Neural progenitor cell (in vitro differentiated cells): Measurements from ENCODE around the gene TUBB2B. TPM values are rescaled to one million over a fixed set of nuclear protein-coding genes. Genes with fewer than 3 reads are reported as not detected.

ENCODE experiments used
- DNase-seq: peaks from one replicate; pipeline ENCODE4 v3.0.0-alpha.2; 2016; ENCODE audit warnings: low spot score
- H2AFZ ChIP-seq: fragments of 200-600 bp; sonication (generic); replicated peaks from 2 replicates; pipeline ENCODE4 v1.6.1; 2016; ENCODE audit warnings: antibody characterized with exemption
- H3F3A ChIP-seq: fragments of 200-600 bp; sonication (generic); 2 replicates; pipeline ENCODE4 v1.6.1; 2016; ENCODE audit warnings: antibody characterized with exemption, low read depth
- H3K27ac ChIP-seq: fragments of 200-600 bp; sonication (generic); 2 replicates; pipeline ENCODE4 v1.5.1; 2016; ENCODE audit warnings: mild to moderate bottlenecking
- H3K27me3 ChIP-seq: fragments of 200-600 bp; sonication (generic); 2 replicates; pipeline ENCODE4 v1.6.1; 2016; ENCODE audit warnings: mild to moderate bottlenecking, moderate library complexity
- H3K36me3 ChIP-seq: fragments of 200-600 bp; sonication (generic); 2 replicates; pipeline ENCODE4 v1.5.1; 2016
- H3K4me1 ChIP-seq: fragments of 200-600 bp; sonication (generic); 2 replicates; pipeline ENCODE4 v1.6.1; 2016; ENCODE audit warnings: mixed run types
- H3K4me2 ChIP-seq: fragments of 200-600 bp; sonication (generic); 2 replicates; pipeline ENCODE4 v1.6.1; 2016
- H3K4me3 ChIP-seq: fragments of 200-600 bp; sonication (generic); 2 replicates; pipeline ENCODE4 v1.5.1; 2016
- H3K79me2 ChIP-seq: fragments of 200-600 bp; sonication (generic); 2 replicates; pipeline ENCODE4 v1.6.1; 2016; ENCODE audit warnings: low read depth
- H3K9ac ChIP-seq: fragments of 200-600 bp; sonication (generic); 2 replicates; pipeline ENCODE4 v1.6.1; 2016
- H3K9me3 ChIP-seq: fragments of 200-600 bp; sonication (generic); 2 replicates; pipeline ENCODE4 v1.5.1; 2016; ENCODE audit warnings: low read depth
- H4K20me1 ChIP-seq: fragments of 200-600 bp; sonication (generic); 2 replicates; pipeline ENCODE4 v1.6.1; 2016; ENCODE audit warnings: low read depth
- H3K27ac Mint-ChIP-seq: 3 replicates; pipeline ENCODE4 v1.8.0; 2021; ENCODE audit warnings: mixed read lengths
- H3K27me3 Mint-ChIP-seq: 2 replicates; pipeline ENCODE4 v1.8.0; 2022; ENCODE audit warnings: low read depth, mild to moderate bottlenecking, inconsistent platforms, moderate library complexity, mixed read lengths; ENCODE audit not compliant: insufficient read depth
- H3K36me3 Mint-ChIP-seq: 3 replicates; pipeline ENCODE4 v1.8.0; 2021; ENCODE audit warnings: mixed read lengths
- H3K4me1 Mint-ChIP-seq: 3 replicates; pipeline ENCODE4 v1.8.0; 2021; ENCODE audit warnings: mixed read lengths
- H3K4me3 Mint-ChIP-seq: 3 replicates; pipeline ENCODE4 v1.8.0; 2021; ENCODE audit warnings: mild to moderate bottlenecking, moderate library complexity, mixed read lengths
- H3K9me3 Mint-ChIP-seq: 3 replicates; pipeline ENCODE4 v1.8.0; 2020; ENCODE audit warnings: mixed read lengths
- CTCF ChIP-seq: fragments of 200-600 bp; sonication (generic); IDR thresholded peaks from 2 replicates; pipeline ENCODE4 v1.5.1; 2017; ENCODE audit warnings: antibody characterized with exemption, mild to moderate bottlenecking
- EZH2 ChIP-seq: fragments of 200-600 bp; sonication (generic); IDR thresholded peaks from 2 replicates; pipeline ENCODE4 v1.6.1; 2017; ENCODE audit warnings: antibody characterized with exemption, mild to moderate bottlenecking, moderate library complexity
- EZH2phosphoT487 ChIP-seq: fragments of 200-600 bp; sonication (generic); IDR thresholded peaks from 2 replicates; pipeline ENCODE4 v1.6.1; 2017; ENCODE audit warnings: antibody characterized with exemption
- total RNA-seq: library from RNA; depleted of rRNA; stranded (reverse); fragments of >200 nt; gene quantifications from 2 replicates; pipeline ENCODE4 v1.2.3, GENCODE V29; 2015; ENCODE audit warnings: low replicate concordance

The TUBB2B gene
- total RNA-seq, 1 donor from 2014 or later: 362 TPM

DNA sequence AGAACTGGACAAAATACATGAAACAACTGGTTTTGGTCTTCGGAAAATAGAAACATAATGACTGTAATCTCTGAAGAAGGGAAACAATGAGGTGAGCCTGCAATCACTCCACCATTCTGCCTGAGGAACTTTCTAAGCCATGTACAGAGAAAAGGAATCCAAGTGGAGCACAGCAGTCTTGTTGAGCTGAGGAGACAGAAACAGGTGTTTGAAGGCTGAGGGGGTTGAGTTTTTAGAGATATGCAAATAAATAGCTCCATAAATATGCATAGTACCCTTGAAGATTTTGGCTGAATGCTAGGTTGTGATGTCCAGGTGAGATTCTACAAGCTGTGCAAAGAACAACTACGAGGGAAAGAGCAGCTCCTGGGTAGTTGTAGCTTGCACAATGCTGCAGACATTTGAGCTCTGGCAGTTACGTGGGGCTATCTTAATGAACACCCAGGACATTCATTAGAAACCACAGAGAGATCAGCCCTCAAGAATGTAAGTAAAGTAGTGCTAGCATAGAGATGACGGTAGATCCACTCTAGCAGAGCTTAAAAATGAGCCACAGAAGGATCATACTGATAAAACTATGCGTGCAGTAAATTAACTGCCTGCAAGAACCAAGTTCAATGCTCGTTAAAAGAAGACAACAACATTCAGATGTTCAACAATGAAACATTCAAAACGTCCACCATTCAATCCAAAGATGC lies 24.3 kb downstream of the TUBB2B start:
- no peaks in the 10 kb centered on the region for H3K27me3 Mint-ChIP-seq
- H3K27ac ChIP-seq: no peak overlapping the region
- peaks cover 9% of the 10 kb centered on the region for H3K4me1 ChIP-seq
- H4K20me1 ChIP-seq: no peaks in the 10 kb centered on the region
- H2AFZ ChIP-seq: no peak overlapping the region
- peaks cover 3% of the 10 kb centered on the region for H3K36me3 Mint-ChIP-seq
- no peak for DNase-seq
- TF ChIP-seq EZH2phosphoT487 (no peak), CTCF (no peak), EZH2 (no peak)
- H3K4me1 Mint-ChIP-seq: peaks cover 19% of the 10 kb centered on the region
- H3K4me2 ChIP-seq: no peak overlapping the region
- H3K9me3 ChIP-seq: no peaks in the 10 kb centered on the region
- no peak overlapping the region for H3K9ac ChIP-seq
- H3K27ac Mint-ChIP-seq: no peak overlapping the region
- no peaks in the 10 kb centered on the region for H3K79me2 ChIP-seq
- no peak overlapping the region for H3K4me3 Mint-ChIP-seq
- H3K4me3 ChIP-seq: no peak overlapping the region
- H3K27me3 ChIP-seq: no peaks in the 10 kb centered on the region
- peaks cover 34% of the 10 kb centered on the region for H3K9me3 Mint-ChIP-seq
- no peaks in the 10 kb centered on the region for H3K36me3 ChIP-seq
- peaks cover 6% of the 10 kb centered on the region for H3F3A ChIP-seq

GRCh38 chr6:3201388-3201787 lies 26.1 kb downstream of the TUBB2B start:
- Mint-ChIP-seq H3K27me3 (peaks cover 3% of the 10 kb centered on the region), H3K9me3 (peaks cover 36% of the 10 kb centered on the region), H3K36me3 (peaks cover 3% of the 10 kb centered on the region), H3K4me1 (peaks cover 10% of the 10 kb centered on the region), H3K27ac (no peak overlapping the region), H3K4me3 (no peak overlapping the region)
- Histone ChIP-seq H4K20me1 (no peaks in the 10 kb centered on the region), H3K36me3 (no peaks in the 10 kb centered on the region), H3K4me2 (no peak overlapping the region), H3K27me3 (no peaks in the 10 kb centered on the region), H3K9me3 (no peaks in the 10 kb centered on the region), H3K27ac (no peak overlapping the region), H3K79me2 (no peaks in the 10 kb centered on the region), H3F3A (peaks cover 6% of the 10 kb centered on the region), H3K4me3 (no peak overlapping the region), H3K9ac (no peak overlapping the region), H2AFZ (no peak overlapping the region), H3K4me1 (peaks cover 6% of the 10 kb centered on the region)
- TF ChIP-seq EZH2: no peak
- TF ChIP-seq CTCF: no peak
- TF ChIP-seq EZH2phosphoT487: no peak
- no peak for DNase-seq

DNA sequence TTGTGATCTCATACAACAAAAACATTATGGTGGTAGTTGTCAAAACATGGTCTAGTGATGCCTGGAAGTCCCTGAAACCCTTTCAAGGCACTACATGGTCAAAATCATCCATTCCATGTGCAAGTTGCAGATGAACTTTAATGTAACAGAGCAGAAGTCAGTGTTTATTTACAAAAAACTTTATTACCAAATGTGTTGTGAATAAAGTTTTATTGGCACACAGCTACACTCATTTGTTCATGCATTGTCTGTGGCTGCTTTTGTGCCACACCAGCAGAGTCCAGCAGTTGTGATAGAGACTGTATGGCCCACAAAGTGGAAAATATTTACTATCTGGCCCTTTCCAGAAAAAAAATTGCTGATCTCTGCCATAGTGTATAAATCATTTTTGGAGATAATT lies 26.8 kb downstream of the TUBB2B start:
- Mint-ChIP-seq H3K4me3 (no peak overlapping the region), H3K27me3 (peaks cover 3% of the 10 kb centered on the region), H3K9me3 (peaks cover 35% of the 10 kb centered on the region), H3K36me3 (peaks cover 3% of the 10 kb centered on the region), H3K27ac (no peak overlapping the region), H3K4me1 (peaks cover 6% of the 10 kb centered on the region)
- no peaks in the 10 kb centered on the region for H4K20me1 ChIP-seq
- no peaks in the 10 kb centered on the region for H3K27me3 ChIP-seq
- H3F3A ChIP-seq: peaks cover 13% of the 10 kb centered on the region
- H3K9ac ChIP-seq: no peak overlapping the region
- DNase-seq: no peak
- no peak overlapping the region for H3K4me3 ChIP-seq
- H2AFZ ChIP-seq: no peak overlapping the region
- TF ChIP-seq EZH2: no peak
- TF ChIP-seq CTCF: no peak
- no peak for TF ChIP-seq EZH2phosphoT487
- no peaks in the 10 kb centered on the region for H3K79me2 ChIP-seq
- no peaks in the 10 kb centered on the region for H3K36me3 ChIP-seq
- H3K4me2 ChIP-seq: no peak overlapping the region
- no peak overlapping the region for H3K27ac ChIP-seq
- H3K4me1 ChIP-seq: peaks cover 11% of the 10 kb centered on the region
- no peaks in the 10 kb centered on the region for H3K9me3 ChIP-seq
